ENCODE measurements around the gene TWSG1. TPM values are rescaled to one million over a fixed set of nuclear protein-coding genes. Genes with fewer than 3 reads are reported as not detected.

The TWSG1 gene
- total and polyA plus RNA-seq, 2 donors (not counting 3 experiments of a cell fraction or from before 2014, with no cell fraction given) = 52.4 to 57.4 TPM

GRCh38 chr18:9348766-9349165, 14.2 kb downstream of the TWSG1 start:
- ChIA-PET POLR2A (no interaction called here), CTCF (interaction anchor here (1.3 to 3.4 kb wide), 4 partner anchors 14 to 275 kb away, joined by 3 to 10 read pairs (median 8); partner anchors contain the start of gene TWSG1)
- H3K4me2 ChIP-seq (ENCODE audit: insufficient read depth, low read length) = peak overlapping the region; percentile 36
- H3K36me3 ChIP-seq (ENCODE audit: control insufficient read depth in 2 of 2, extremely low read depth in 1 of 2, insufficient read depth in 2 of 2, low read length in 2 of 2) = peaks cover 0 to 3% of the 10 kb centered on the region in 2 experiments
- no peaks in the 10 kb centered on the region for H3K9me1 ChIP-seq (replicated peaks; ENCODE audit: control insufficient read depth, extremely low read depth, insufficient read depth, low read length)
- H3K9me3 ChIP-seq (replicated peaks; ENCODE audit: control insufficient read depth, insufficient read depth, low read length) = no peaks in the 10 kb centered on the region
- DNase-seq (ENCODE audit: low read depth, low spot score) = peak; percentile 46
- no peak overlapping the region for H3K9ac ChIP-seq (replicated peaks; ENCODE audit: extremely low read depth, insufficient read depth, low read length)
- no peak overlapping the region for H3K4me3 ChIP-seq (replicated peaks in 1 of 3; ENCODE audit: insufficient read depth in 1 of 3, low read depth in 1 of 3, low read length in 3 of 3)
- H4K20me1 ChIP-seq (replicated peaks; ENCODE audit: control insufficient read depth, extremely low read depth, insufficient read depth, low read length) = no peaks in the 10 kb centered on the region
- intact Hi-C loops (cut with micrococcal nuclease) (no loop called here), dilution Hi-C loops (cut with MboI; ENCODE audit: extremely low pct_ligation_motif_present, low sequenced_read_pairs) (no loop called here)
- no peak overlapping the region for H2AFZ ChIP-seq (ENCODE audit: low read depth, low read length)
- no peak overlapping the region for H3K27ac ChIP-seq (ENCODE audit: insufficient read depth, low read depth, low read length)
- no TSS peak for BruUV-seq (replicated peaks)
- no peak for FAIRE-seq
- H3K79me2 ChIP-seq (ENCODE audit: control insufficient read depth, insufficient read depth, low read length) = peaks cover 41% of the 10 kb centered on the region
- H3K4me1 ChIP-seq (ENCODE audit: control insufficient read depth, extremely low read depth, insufficient read depth, low read length) = peaks cover 16% of the 10 kb centered on the region
- no peaks in the 10 kb centered on the region for H3K27me3 ChIP-seq (ENCODE audit: control insufficient read depth in 2 of 2, insufficient read depth in 2 of 2, low read length in 2 of 2)
- TF ChIP-seq JUN (IDR thresholded peaks at IDR 0.05; ENCODE audit: borderline replicate concordance, insufficient read depth, insufficient read length, low read depth) = no peak
- no peak for TF ChIP-seq EZH2 (IDR thresholded peaks at IDR 0.05; ENCODE audit: borderline replicate concordance, low read depth, low read length, severe bottlenecking)
- no peak for TF ChIP-seq POLR2A (IDR thresholded peaks at IDR 0.05; ENCODE audit: low read depth, low read length)
- TF ChIP-seq FOS (IDR thresholded peaks at IDR 0.05; ENCODE audit: borderline replicate concordance, insufficient read depth, low read length) = no peak

- no peak for DNase-seq (ENCODE audit: low read depth, low spot score)
- H3K4me3 ChIP-seq (replicated peaks in 1 of 3; ENCODE audit: insufficient read depth in 1 of 3, low read depth in 1 of 3, low read length in 3 of 3) = no peak overlapping the region
- H3K27ac ChIP-seq (ENCODE audit: insufficient read depth, low read depth, low read length) = no peak overlapping the region
- dilution Hi-C loops (cut with MboI; ENCODE audit: extremely low pct_ligation_motif_present, low sequenced_read_pairs) (no loop called here), intact Hi-C loops (cut with micrococcal nuclease) (no loop called here)
- H4K20me1 ChIP-seq (replicated peaks; ENCODE audit: control insufficient read depth, extremely low read depth, insufficient read depth, low read length) = no peaks in the 10 kb centered on the region
- no peaks in the 10 kb centered on the region for H3K36me3 ChIP-seq (ENCODE audit: control insufficient read depth in 2 of 2, extremely low read depth in 1 of 2, insufficient read depth in 2 of 2, low read length in 2 of 2)
- BruUV-seq (replicated peaks) = no TSS peak
- ChIA-PET CTCF (no interaction called here), POLR2A (no interaction called here)
- H3K9me3 ChIP-seq (replicated peaks; ENCODE audit: control insufficient read depth, insufficient read depth, low read length) = no peaks in the 10 kb centered on the region
- peaks cover 19% of the 10 kb centered on the region for H3K79me2 ChIP-seq (ENCODE audit: control insufficient read depth, insufficient read depth, low read length)
- H3K9me1 ChIP-seq (replicated peaks; ENCODE audit: control insufficient read depth, extremely low read depth, insufficient read depth, low read length) = no peaks in the 10 kb centered on the region
- no peak for TF ChIP-seq MYC (IDR thresholded peaks at IDR 0.05; ENCODE audit: low read depth, low read length)
- no peak for TF ChIP-seq FOS (IDR thresholded peaks at IDR 0.05; ENCODE audit: borderline replicate concordance, insufficient read depth, low read length)
- TF ChIP-seq GATA2 (IDR thresholded peaks at IDR 0.05; ENCODE audit: insufficient read depth, insufficient read length, low read depth, low read length) = no peak
- TF ChIP-seq POLR2AphosphoS5 (IDR thresholded peaks at IDR 0.05; ENCODE audit: insufficient read depth, low read depth, low read length) = no peak
- no peak overlapping the region for H3K9ac ChIP-seq (replicated peaks; ENCODE audit: extremely low read depth, insufficient read depth, low read length)
- no peak overlapping the region for H3K4me2 ChIP-seq (ENCODE audit: insufficient read depth, low read length)
- no peak overlapping the region for H2AFZ ChIP-seq (ENCODE audit: low read depth, low read length)
- H3K27me3 ChIP-seq (ENCODE audit: control insufficient read depth in 2 of 2, insufficient read depth in 2 of 2, low read length in 2 of 2) = no peaks in the 10 kb centered on the region
- peaks cover 4% of the 10 kb centered on the region for H3K4me1 ChIP-seq (ENCODE audit: control insufficient read depth, extremely low read depth, insufficient read depth, low read length)
- no peak for FAIRE-seq
Observed at GRCh38 chr18:9353596-9353995, 19.0 kb downstream of the TWSG1 start.
